Activated CD4-positive, alpha-beta memory T cell treated with anti-CD3 and anti-CD28 coated beads, Interleukin-2, amount 10 ng/mL, durations not matched to agents 7 days and 5 days (primary cell): Measurements from ENCODE around the gene COBLL1. TPM values are rescaled to one million over a fixed set of nuclear protein-coding genes. Genes with fewer than 3 reads are reported as not detected.

Experiments used
- CTCF ChIA-PET: fragments of 350-600 bp; sonication (Branson Sonifier 250); formaldehyde crosslinking; loops from one replicate; lab custom pipeline; 2021; ENCODE audit warnings: antibody characterized with exemption, inconsistent platforms; lab: Charles Lee
- POLR2A ChIA-PET: fragments of 350-600 bp; sonication (Branson Sonifier 250); formaldehyde crosslinking; loops from one replicate; lab custom pipeline; 2021; ENCODE audit warnings: antibody characterized with exemption; lab: Charles Lee
- DNase-seq: peaks from one replicate; pipeline ENCODE4 v3.0.0-alpha.2; 2020
- H3K27ac Mint-ChIP-seq: one replicate; pipeline ENCODE4 v1.8.0; 2021; ENCODE audit warnings: mild to moderate bottlenecking, mixed read lengths
- H3K27me3 Mint-ChIP-seq: one replicate; pipeline ENCODE4 v1.8.0; 2021; ENCODE audit warnings: mixed read lengths
- H3K36me3 Mint-ChIP-seq: one replicate; pipeline ENCODE4 v1.8.0; 2021; ENCODE audit warnings: low read depth, mixed read lengths
- H3K4me1 Mint-ChIP-seq: one replicate; pipeline ENCODE4 v1.8.0; 2021; ENCODE audit warnings: mixed read lengths
- H3K4me3 Mint-ChIP-seq: one replicate; pipeline ENCODE4 v1.8.0; 2021; ENCODE audit warnings: mild to moderate bottlenecking, mixed read lengths
- H3K9me3 Mint-ChIP-seq: one replicate; pipeline ENCODE4 v1.8.0; 2021; ENCODE audit warnings: mixed read lengths
- total RNA-seq, 2 experiments: library from RNA; stranded (reverse); gene quantifications; one replicate each; pipeline ENCODE4 v1.2.3, GENCODE V29; 2021

COBLL1 gene
- total RNA-seq, 2 experiments from 2014 or later = not detected

- CTCF ChIA-PET = no interaction called here
- DNase-seq = no peak
- no peaks in the 10 kb centered on the region for H3K4me1 Mint-ChIP-seq
- H3K27ac Mint-ChIP-seq = no peak overlapping the region
- no peaks in the 10 kb centered on the region for H3K36me3 Mint-ChIP-seq
- no peaks in the 10 kb centered on the region for H3K9me3 Mint-ChIP-seq
- POLR2A ChIA-PET = no interaction called here
- no peaks in the 10 kb centered on the region for H3K27me3 Mint-ChIP-seq
- no peak overlapping the region for H3K4me3 Mint-ChIP-seq
These were observed 147.8 kb downstream of the COBLL1 start for GRCh38 chr2:164693834-164694233.

GRCh38 chr2:164693390-164693789 lies 148.2 kb downstream of the COBLL1 start:
- no peak for DNase-seq
- no peaks in the 10 kb centered on the region for H3K4me1 Mint-ChIP-seq
- no peak overlapping the region for H3K27ac Mint-ChIP-seq
- H3K27me3 Mint-ChIP-seq = no peaks in the 10 kb centered on the region
- no peaks in the 10 kb centered on the region for H3K9me3 Mint-ChIP-seq
- H3K4me3 Mint-ChIP-seq = no peak overlapping the region
- ChIA-PET POLR2A (no interaction called here), CTCF (no interaction called here)
- H3K36me3 Mint-ChIP-seq = no peaks in the 10 kb centered on the region

GRCh38 chr2:164692958-164693357 lies 148.7 kb downstream of the COBLL1 start:
- ChIA-PET POLR2A (no interaction called here), CTCF (no interaction called here)
- H3K4me1 Mint-ChIP-seq = no peaks in the 10 kb centered on the region
- H3K36me3 Mint-ChIP-seq = no peaks in the 10 kb centered on the region
- no peak overlapping the region for H3K4me3 Mint-ChIP-seq
- no peaks in the 10 kb centered on the region for H3K27me3 Mint-ChIP-seq
- no peaks in the 10 kb centered on the region for H3K9me3 Mint-ChIP-seq
- DNase-seq = no peak
- no peak overlapping the region for H3K27ac Mint-ChIP-seq

- no peak overlapping the region for H3K4me3 Mint-ChIP-seq
- no peak for DNase-seq
- POLR2A ChIA-PET = no interaction called here
- no peaks in the 10 kb centered on the region for H3K4me1 Mint-ChIP-seq
- CTCF ChIA-PET = no interaction called here
- no peaks in the 10 kb centered on the region for H3K36me3 Mint-ChIP-seq
- H3K27ac Mint-ChIP-seq = no peak overlapping the region
- H3K27me3 Mint-ChIP-seq = no peaks in the 10 kb centered on the region
- no peaks in the 10 kb centered on the region for H3K9me3 Mint-ChIP-seq
These were observed 149.5 kb downstream of the COBLL1 start for GRCh38 chr2:164692114-164692513.

- DNase-seq = no peak
- H3K27ac Mint-ChIP-seq = no peak overlapping the region
- no peak overlapping the region for H3K4me3 Mint-ChIP-seq
- no peaks in the 10 kb centered on the region for H3K4me1 Mint-ChIP-seq
- no peaks in the 10 kb centered on the region for H3K9me3 Mint-ChIP-seq
- CTCF ChIA-PET = no interaction called here
- H3K36me3 Mint-ChIP-seq = no peaks in the 10 kb centered on the region
- H3K27me3 Mint-ChIP-seq = no peaks in the 10 kb centered on the region
- POLR2A ChIA-PET = no interaction called here
These were observed 150.2 kb downstream of the COBLL1 start for GRCh38 chr2:164691346-164691887.

GRCh38 chr2:164690361-164690760 lies 151.3 kb downstream of the COBLL1 start:
- H3K27me3 Mint-ChIP-seq = no peaks in the 10 kb centered on the region
- ChIA-PET CTCF (no interaction called here), POLR2A (no interaction called here)
- H3K27ac Mint-ChIP-seq = no peak overlapping the region
- no peak for DNase-seq
- no peaks in the 10 kb centered on the region for H3K4me1 Mint-ChIP-seq
- H3K4me3 Mint-ChIP-seq = no peak overlapping the region
- no peaks in the 10 kb centered on the region for H3K9me3 Mint-ChIP-seq
- no peaks in the 10 kb centered on the region for H3K36me3 Mint-ChIP-seq

- POLR2A ChIA-PET = no interaction called here
- DNase-seq = no peak
- CTCF ChIA-PET = no interaction called here
- Mint-ChIP-seq H3K4me1 (no peaks in the 10 kb centered on the region), H3K4me3 (no peak overlapping the region), H3K27me3 (no peaks in the 10 kb centered on the region), H3K36me3 (no peaks in the 10 kb centered on the region), H3K9me3 (no peaks in the 10 kb centered on the region), H3K27ac (no peak overlapping the region)
These were observed 152.7 kb downstream of the COBLL1 start for GRCh38 chr2:164688896-164689419.

GRCh38 chr2:164681009-164681408 lies 160.6 kb downstream of the COBLL1 start:
- no peaks in the 10 kb centered on the region for H3K4me1 Mint-ChIP-seq
- CTCF ChIA-PET = no interaction called here
- no peak overlapping the region for H3K27ac Mint-ChIP-seq
- H3K27me3 Mint-ChIP-seq = no peaks in the 10 kb centered on the region
- DNase-seq = no peak
- POLR2A ChIA-PET = no interaction called here
- H3K4me3 Mint-ChIP-seq = no peak overlapping the region
- no peaks in the 10 kb centered on the region for H3K36me3 Mint-ChIP-seq
- no peaks in the 10 kb centered on the region for H3K9me3 Mint-ChIP-seq

GRCh38 chr2:164678631-164679149 lies 162.9 kb downstream of the COBLL1 start:
- ChIA-PET CTCF (no interaction called here), POLR2A (no interaction called here)
- no peaks in the 10 kb centered on the region for H3K4me1 Mint-ChIP-seq
- no peaks in the 10 kb centered on the region for H3K27me3 Mint-ChIP-seq
- H3K9me3 Mint-ChIP-seq = no peaks in the 10 kb centered on the region
- H3K27ac Mint-ChIP-seq = no peak overlapping the region
- no peak overlapping the region for H3K4me3 Mint-ChIP-seq
- no peak for DNase-seq
- no peaks in the 10 kb centered on the region for H3K36me3 Mint-ChIP-seq

GRCh38 chr2:164677733-164678132 lies 163.9 kb downstream of the COBLL1 start:
- CTCF ChIA-PET = no interaction called here
- DNase-seq = no peak

GRCh38 chr2:164677271-164677670 lies 164.4 kb downstream of the COBLL1 start:
- no peak for DNase-seq
- Mint-ChIP-seq H3K27ac (no peak overlapping the region), H3K4me1 (no peaks in the 10 kb centered on the region), H3K9me3 (no peaks in the 10 kb centered on the region), H3K4me3 (no peak overlapping the region), H3K36me3 (no peaks in the 10 kb centered on the region), H3K27me3 (no peaks in the 10 kb centered on the region)
- ChIA-PET POLR2A (no interaction called here), CTCF (no interaction called here)

More at GRCh38 chr2:164677733-164678132, 163.9 kb downstream of the COBLL1 start:
- H3K4me1 Mint-ChIP-seq = no peaks in the 10 kb centered on the region
- POLR2A ChIA-PET = no interaction called here
- H3K36me3 Mint-ChIP-seq = no peaks in the 10 kb centered on the region
- no peak overlapping the region for H3K4me3 Mint-ChIP-seq
- no peak overlapping the region for H3K27ac Mint-ChIP-seq
- H3K27me3 Mint-ChIP-seq = no peaks in the 10 kb centered on the region
- no peaks in the 10 kb centered on the region for H3K9me3 Mint-ChIP-seq

GRCh38 chr2:164675687-164676086 lies 165.9 kb downstream of the COBLL1 start:
- POLR2A ChIA-PET = no interaction called here
- CTCF ChIA-PET = no interaction called here

GRCh38 chr2:164675027-164675426 lies 166.6 kb downstream of the COBLL1 start:
- no peaks in the 10 kb centered on the region for H3K36me3 Mint-ChIP-seq
- H3K9me3 Mint-ChIP-seq = no peaks in the 10 kb centered on the region
- H3K27ac Mint-ChIP-seq = no peak overlapping the region
- CTCF ChIA-PET = no interaction called here
- DNase-seq = no peak
- H3K4me3 Mint-ChIP-seq = no peak overlapping the region
- POLR2A ChIA-PET = no interaction called here
- no peaks in the 10 kb centered on the region for H3K4me1 Mint-ChIP-seq
- no peaks in the 10 kb centered on the region for H3K27me3 Mint-ChIP-seq

More at GRCh38 chr2:164675687-164676086, 165.9 kb downstream of the COBLL1 start:
- H3K4me3 Mint-ChIP-seq = no peak overlapping the region
- H3K9me3 Mint-ChIP-seq = no peaks in the 10 kb centered on the region
- no peaks in the 10 kb centered on the region for H3K27me3 Mint-ChIP-seq
- H3K36me3 Mint-ChIP-seq = no peaks in the 10 kb centered on the region
- no peak for DNase-seq
- H3K27ac Mint-ChIP-seq = no peak overlapping the region
- no peaks in the 10 kb centered on the region for H3K4me1 Mint-ChIP-seq
